ENCODE data around the gene CA5A.

The CA5A gene

DNA sequence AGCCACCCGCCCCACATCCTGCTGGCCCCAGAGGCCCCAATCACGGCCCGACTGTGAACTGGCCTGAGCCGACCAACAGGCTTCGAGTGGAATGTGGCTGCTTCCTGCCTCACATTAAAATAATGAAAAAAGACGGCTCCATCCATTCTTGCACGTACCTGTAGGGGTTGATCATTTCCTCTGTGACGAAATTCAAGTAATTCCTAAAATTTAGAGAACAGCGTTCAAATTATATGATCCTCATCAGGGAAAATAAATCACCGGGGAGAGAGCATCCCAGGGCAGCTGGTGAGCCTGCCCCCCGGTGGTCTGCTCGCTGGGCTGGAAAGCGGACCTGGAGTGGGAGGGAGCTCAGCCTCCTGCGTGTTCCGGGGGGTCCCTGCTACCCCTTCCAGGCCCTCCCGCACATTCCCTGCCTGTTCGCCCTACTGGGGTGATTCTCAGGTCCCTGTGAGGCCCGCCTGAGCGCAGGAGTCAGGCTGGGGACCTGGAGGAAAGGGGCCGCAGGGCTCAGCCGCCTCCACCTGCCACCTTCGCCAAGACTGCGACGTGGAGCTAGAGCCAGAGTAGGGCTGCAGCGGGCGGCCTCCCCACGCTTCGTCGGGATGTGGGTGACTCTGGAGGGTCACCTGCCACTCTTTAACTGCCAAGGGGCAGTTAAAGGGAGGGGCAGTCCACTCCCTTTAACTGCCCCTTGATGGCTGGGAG is 95.9 kb downstream of the CA5A start:
- H2AFZ ChIP-seq (ENCODE audit: low read depth, low read length) = no peak overlapping the region
- no peak for TF ChIP-seq EZH2phosphoT487 (IDR thresholded peaks at IDR 0.05; ENCODE audit: low read depth)
- TF ChIP-seq, protein P1, sequence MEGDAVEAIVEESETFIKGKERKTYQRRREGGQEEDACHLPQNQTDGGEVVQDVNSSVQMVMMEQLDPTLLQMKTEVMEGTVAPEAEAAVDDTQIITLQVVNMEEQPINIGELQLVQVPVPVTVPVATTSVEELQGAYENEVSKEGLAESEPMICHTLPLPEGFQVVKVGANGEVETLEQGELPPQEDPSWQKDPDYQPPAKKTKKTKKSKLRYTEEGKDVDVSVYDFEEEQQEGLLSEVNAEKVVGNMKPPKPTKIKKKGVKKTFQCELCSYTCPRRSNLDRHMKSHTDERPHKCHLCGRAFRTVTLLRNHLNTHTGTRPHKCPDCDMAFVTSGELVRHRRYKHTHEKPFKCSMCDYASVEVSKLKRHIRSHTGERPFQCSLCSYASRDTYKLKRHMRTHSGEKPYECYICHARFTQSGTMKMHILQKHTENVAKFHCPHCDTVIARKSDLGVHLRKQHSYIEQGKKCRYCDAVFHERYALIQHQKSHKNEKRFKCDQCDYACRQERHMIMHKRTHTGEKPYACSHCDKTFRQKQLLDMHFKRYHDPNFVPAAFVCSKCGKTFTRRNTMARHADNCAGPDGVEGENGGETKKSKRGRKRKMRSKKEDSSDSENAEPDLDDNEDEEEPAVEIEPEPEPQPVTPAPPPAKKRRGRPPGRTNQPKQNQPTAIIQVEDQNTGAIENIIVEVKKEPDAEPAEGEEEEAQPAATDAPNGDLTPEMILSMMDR (IDR thresholded peaks at IDR 0.05; ENCODE audit: low read depth, low read length) = no peak
- peaks cover 47% of the 10 kb centered on the region for H4K20me1 ChIP-seq (ENCODE audit: insufficient read depth, low read length)
- peaks cover 78% of the 10 kb centered on the region for H3K36me3 ChIP-seq (replicated peaks; ENCODE audit: low read depth, low read length)
- H3K27me3 ChIP-seq (ENCODE audit: low read depth, low read length) = no peaks in the 10 kb centered on the region
- H3K79me2 ChIP-seq (ENCODE audit: low read length) = peaks cover 44% of the 10 kb centered on the region
- H3K4me1 ChIP-seq (ENCODE audit: low read length) = peaks cover 5% of the 10 kb centered on the region; the same call in 1 of the 2 replicates
- no peak overlapping the region for H3K27ac ChIP-seq (ENCODE audit: low read length)
- no peak overlapping the region for H3K4me3 ChIP-seq (ENCODE audit: low read length)
- H3K4me2 ChIP-seq (ENCODE audit: low read length) = no peak overlapping the region
- no peak overlapping the region for H3K9ac ChIP-seq (ENCODE audit: low read length)
- no peaks in the 10 kb centered on the region for H3K9me3 ChIP-seq (ENCODE audit: insufficient read depth, low read length)

DNA sequence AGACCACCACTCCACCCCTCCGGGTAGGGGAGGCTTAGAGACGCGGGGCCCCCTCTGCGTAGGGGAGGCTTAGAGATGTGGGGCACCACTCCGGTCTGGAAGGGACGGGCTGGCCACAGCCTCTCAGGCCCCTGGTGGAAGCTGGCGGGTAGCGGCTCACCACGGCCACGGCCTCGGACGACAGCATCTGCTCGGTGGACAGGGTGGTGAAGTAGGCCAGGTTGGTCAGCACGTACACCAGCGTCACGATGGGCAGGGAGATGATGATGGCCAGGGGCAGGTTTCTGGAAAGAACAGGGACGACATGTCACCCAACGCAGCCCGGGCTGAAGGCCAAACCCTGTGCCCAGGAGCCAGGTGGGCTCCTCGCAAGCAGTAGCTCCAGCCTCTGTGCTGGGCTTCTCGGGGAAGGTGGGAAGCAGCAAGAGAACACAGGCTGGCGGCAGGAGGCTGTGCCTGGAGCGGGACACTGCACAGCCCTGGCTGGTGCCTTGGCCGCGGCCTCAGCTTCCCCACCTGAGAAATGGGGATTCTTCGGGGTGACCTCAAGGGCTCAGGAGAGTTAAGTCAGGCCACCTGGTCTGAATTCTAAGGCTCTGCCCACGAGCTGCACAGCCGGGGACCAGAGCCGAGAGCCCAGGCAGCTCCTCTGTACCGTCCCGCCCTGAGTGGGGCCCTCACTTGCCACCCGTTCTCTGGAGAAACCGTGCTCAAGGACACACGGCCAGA is 96.6 kb downstream of the CA5A start:
- Histone ChIP-seq H2AFZ (ENCODE audit: low read depth, low read length) (no peak overlapping the region), H3K27me3 (ENCODE audit: low read depth, low read length) (no peaks in the 10 kb centered on the region), H4K20me1 (ENCODE audit: insufficient read depth, low read length) (peaks cover 40% of the 10 kb centered on the region), H3K4me2 (ENCODE audit: low read length) (no peak overlapping the region), H3K79me2 (ENCODE audit: low read length) (peaks cover 36% of the 10 kb centered on the region), H3K9ac (ENCODE audit: low read length) (no peak overlapping the region), H3K36me3 (replicated peaks; ENCODE audit: low read depth, low read length) (peaks cover 81% of the 10 kb centered on the region), H3K4me3 (ENCODE audit: low read length) (no peak overlapping the region), H3K9me3 (ENCODE audit: insufficient read depth, low read length) (no peaks in the 10 kb centered on the region), H3K27ac (ENCODE audit: low read length) (no peak overlapping the region), H3K4me1 (ENCODE audit: low read length) (peaks cover 9% of the 10 kb centered on the region; the same call in 1 of the 2 replicates)
- TF ChIP-seq EZH2phosphoT487 (IDR thresholded peaks at IDR 0.05; ENCODE audit: low read depth) = no peak
- TF ChIP-seq, protein P1 (IDR thresholded peaks at IDR 0.05; ENCODE audit: low read depth, low read length) = no peak

GRCh38 chr16:87838643-87839541 is 97.4 kb downstream of the CA5A start:
- H3K9me3 ChIP-seq (ENCODE audit: insufficient read depth, low read length) = no peaks in the 10 kb centered on the region
- H3K27ac ChIP-seq (ENCODE audit: low read length) = no peak overlapping the region
- peaks cover 28% of the 10 kb centered on the region for H3K79me2 ChIP-seq (ENCODE audit: low read length)
- no peak overlapping the region for H3K9ac ChIP-seq (ENCODE audit: low read length)
- H3K27me3 ChIP-seq (ENCODE audit: low read depth, low read length) = no peaks in the 10 kb centered on the region
- H2AFZ ChIP-seq (ENCODE audit: low read depth, low read length) = no peak overlapping the region
- H3K4me3 ChIP-seq (ENCODE audit: low read length) = no peak overlapping the region
- H3K36me3 ChIP-seq (replicated peaks; ENCODE audit: low read depth, low read length) = peaks cover 82% of the 10 kb centered on the region
- no peak overlapping the region for H3K4me2 ChIP-seq (ENCODE audit: low read length)
- peaks cover 17% of the 10 kb centered on the region for H3K4me1 ChIP-seq (ENCODE audit: low read length)
- no peak for TF ChIP-seq EZH2phosphoT487 (IDR thresholded peaks at IDR 0.05; ENCODE audit: low read depth)
- TF ChIP-seq, protein P1 (IDR thresholded peaks at IDR 0.05; ENCODE audit: low read depth, low read length) = no peak
- peaks cover 34% of the 10 kb centered on the region for H4K20me1 ChIP-seq (ENCODE audit: insufficient read depth, low read length)

All from OCI-LY3 (cell line).